Astrocyte (in vitro differentiated cells and primary cell): ENCODE results near the gene SYT2. TPM values are rescaled to one million over a fixed set of nuclear protein-coding genes. Genes with fewer than 3 reads are reported as not detected.

Source experiments
- DNase-seq: peaks from one replicate; pipeline ENCODE4 v3.0.0-alpha.2; 2010; ENCODE audit warnings: low read depth
- FAIRE-seq: peaks from 2 replicates; lab custom pipeline; 2011; peaks lifted over from hg19 to GRCh38; lab: Jason Lieb, UNC
- H2AFZ ChIP-seq: 2 replicates; pipeline ENCODE4 v1.6.0; 2012; ENCODE audit warnings: low read depth, low read length, inconsistent platforms
- H3K27ac ChIP-seq: 2 replicates; pipeline ENCODE4 v1.5.1; 2011; ENCODE audit warnings: low read depth, low read length, inconsistent platforms
- H3K27me3 ChIP-seq: 2 replicates; pipeline ENCODE4 v1.6.0; 2011; ENCODE audit warnings: low read length, inconsistent platforms; ENCODE audit not compliant: insufficient read depth
- H3K36me3 ChIP-seq: 2 replicates; pipeline ENCODE4 v1.5.1; 2011; ENCODE audit warnings: low read length, inconsistent platforms; ENCODE audit not compliant: insufficient read depth
- H3K4me1 ChIP-seq: 2 replicates; pipeline ENCODE4 v1.5.1; 2011; ENCODE audit warnings: low read length, inconsistent platforms; ENCODE audit not compliant: insufficient read depth
- H3K4me2 ChIP-seq: 2 replicates; pipeline ENCODE4 v1.6.0; 2012; ENCODE audit warnings: low read length, inconsistent platforms
- H3K4me3 ChIP-seq: 2 replicates; pipeline ENCODE4 v1.5.1; 2011; ENCODE audit warnings: low read depth, mild to moderate bottlenecking, low read length, inconsistent platforms; ENCODE audit not compliant: insufficient read depth
- H3K79me2 ChIP-seq: 2 replicates; pipeline ENCODE4 v1.6.0; 2012; ENCODE audit warnings: mild to moderate bottlenecking, low read length, inconsistent platforms; ENCODE audit not compliant: insufficient read depth
- H3K9ac ChIP-seq: 2 replicates; pipeline ENCODE4 v1.6.0; 2012; ENCODE audit warnings: mild to moderate bottlenecking, low read length, inconsistent platforms
- H3K9me3 ChIP-seq: 2 replicates; pipeline ENCODE4 v1.5.1; 2012; ENCODE audit warnings: low read depth, mild to moderate bottlenecking, low read length, inconsistent platforms; ENCODE audit not compliant: insufficient read depth
- H4K20me1 ChIP-seq: 2 replicates; pipeline ENCODE4 v1.6.0; 2012; ENCODE audit warnings: low read length, inconsistent platforms; ENCODE audit not compliant: insufficient read depth
- H3K27ac Mint-ChIP-seq: one replicate; pipeline ENCODE4 v1.8.0; 2021; ENCODE audit warnings: mild to moderate bottlenecking, mixed read lengths; ENCODE audit not compliant: unreplicated experiment
- H3K27me3 Mint-ChIP-seq: one replicate; pipeline ENCODE4 v1.8.0; 2021; ENCODE audit warnings: low read depth, mixed read lengths; ENCODE audit not compliant: unreplicated experiment
- H3K36me3 Mint-ChIP-seq: one replicate; pipeline ENCODE4 v1.8.0; 2021; ENCODE audit warnings: low read depth, mixed read lengths; ENCODE audit not compliant: unreplicated experiment
- H3K4me1 Mint-ChIP-seq: one replicate; pipeline ENCODE4 v1.8.0; 2021; ENCODE audit warnings: low read depth, mixed read lengths; ENCODE audit not compliant: unreplicated experiment
- H3K4me3 Mint-ChIP-seq: one replicate; pipeline ENCODE4 v1.8.0; 2021; ENCODE audit warnings: mild to moderate bottlenecking, moderate library complexity, mixed read lengths; ENCODE audit not compliant: unreplicated experiment
- H3K9me3 Mint-ChIP-seq: one replicate; pipeline ENCODE4 v1.8.0; 2021; ENCODE audit warnings: mild to moderate bottlenecking, mixed read lengths; ENCODE audit not compliant: unreplicated experiment
- EZH2 ChIP-seq: IDR thresholded peaks from 2 replicates; pipeline ENCODE4 v1.6.1; 2012; ENCODE audit warnings: mild to moderate bottlenecking, low read length, inconsistent platforms; ENCODE audit not compliant: insufficient read depth
- total RNA-seq: library from RNA; stranded (reverse); gene quantifications from 2 replicates; pipeline ENCODE4 v1.2.1, GENCODE V29; 2021
- TF ChIP-seq, protein P1 (sequence below): IDR thresholded peaks from 2 replicates; pipeline ENCODE4 v1.5.1; 2011; ENCODE audit warnings: low read depth, mild to moderate bottlenecking, inconsistent platforms, low read length, moderate library complexity; ENCODE audit not compliant: insufficient read depth

SYT2 gene
- total RNA-seq, 1 donor from 2014 or later, result 0.27 TPM

DNA sequence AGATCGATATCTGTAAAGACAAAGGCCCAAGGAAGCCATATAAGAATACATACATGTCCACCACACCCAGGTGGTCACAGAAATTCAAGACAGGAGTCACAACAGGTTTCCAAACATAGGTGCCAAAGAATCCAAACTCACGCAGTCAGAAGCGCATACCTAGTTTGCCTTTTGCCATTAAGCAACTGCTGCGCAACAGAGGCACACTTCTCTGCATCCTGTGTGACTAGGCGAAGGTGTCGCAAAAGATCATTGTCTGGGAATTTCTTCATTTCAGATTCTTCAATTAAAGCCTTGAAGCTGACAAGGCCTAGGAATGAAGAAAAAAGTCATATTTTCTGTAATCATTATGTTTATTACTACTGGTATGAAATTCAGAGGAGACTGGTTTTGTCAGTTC is 32.2 kb upstream of the SYT2 start:
- no peak overlapping the region for H3K27ac Mint-ChIP-seq

GRCh38 chr1:202733251-202733650 is 23.0 kb upstream of the SYT2 start:
- Histone ChIP-seq H3K4me2 (no peak overlapping the region), H2AFZ (no peak overlapping the region), H4K20me1 (peaks cover 57% of the 10 kb centered on the region), H3K9ac (no peak overlapping the region), H3K27ac (no peak overlapping the region), H3K4me3 (no peak overlapping the region), H3K9me3 (no peaks in the 10 kb centered on the region), H3K4me1 (no peaks in the 10 kb centered on the region), H3K79me2 (no peaks in the 10 kb centered on the region), H3K36me3 (peaks cover 86% of the 10 kb centered on the region), H3K27me3 (no peaks in the 10 kb centered on the region)
- Mint-ChIP-seq H3K27ac (no peak overlapping the region), H3K4me3 (no peak overlapping the region), H3K36me3 (peaks cover 31% of the 10 kb centered on the region), H3K27me3 (no peaks in the 10 kb centered on the region), H3K4me1 (peaks cover 6% of the 10 kb centered on the region), H3K9me3 (no peaks in the 10 kb centered on the region)
- TF ChIP-seq, protein P1, sequence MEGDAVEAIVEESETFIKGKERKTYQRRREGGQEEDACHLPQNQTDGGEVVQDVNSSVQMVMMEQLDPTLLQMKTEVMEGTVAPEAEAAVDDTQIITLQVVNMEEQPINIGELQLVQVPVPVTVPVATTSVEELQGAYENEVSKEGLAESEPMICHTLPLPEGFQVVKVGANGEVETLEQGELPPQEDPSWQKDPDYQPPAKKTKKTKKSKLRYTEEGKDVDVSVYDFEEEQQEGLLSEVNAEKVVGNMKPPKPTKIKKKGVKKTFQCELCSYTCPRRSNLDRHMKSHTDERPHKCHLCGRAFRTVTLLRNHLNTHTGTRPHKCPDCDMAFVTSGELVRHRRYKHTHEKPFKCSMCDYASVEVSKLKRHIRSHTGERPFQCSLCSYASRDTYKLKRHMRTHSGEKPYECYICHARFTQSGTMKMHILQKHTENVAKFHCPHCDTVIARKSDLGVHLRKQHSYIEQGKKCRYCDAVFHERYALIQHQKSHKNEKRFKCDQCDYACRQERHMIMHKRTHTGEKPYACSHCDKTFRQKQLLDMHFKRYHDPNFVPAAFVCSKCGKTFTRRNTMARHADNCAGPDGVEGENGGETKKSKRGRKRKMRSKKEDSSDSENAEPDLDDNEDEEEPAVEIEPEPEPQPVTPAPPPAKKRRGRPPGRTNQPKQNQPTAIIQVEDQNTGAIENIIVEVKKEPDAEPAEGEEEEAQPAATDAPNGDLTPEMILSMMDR, result no peak
- TF ChIP-seq EZH2, result no peak
- FAIRE-seq (no peak), DNase-seq (no peak)

More for the DNA sequence above, 32.2 kb upstream of the SYT2 start:
- H3K36me3 ChIP-seq, result peaks cover 61% of the 10 kb centered on the region
- no peak overlapping the region for H3K27ac ChIP-seq
- DNase-seq (no peak), FAIRE-seq (no peak)
- peaks cover 27% of the 10 kb centered on the region for H3K36me3 Mint-ChIP-seq
- no peaks in the 10 kb centered on the region for H3K27me3 Mint-ChIP-seq
- no peak overlapping the region for H2AFZ ChIP-seq
- H3K4me1 ChIP-seq, result no peaks in the 10 kb centered on the region
- no peaks in the 10 kb centered on the region for H3K4me1 Mint-ChIP-seq
- H3K4me3 Mint-ChIP-seq, result no peak overlapping the region
- no peak for TF ChIP-seq EZH2
- TF ChIP-seq, protein P1, result no peak
- H3K27me3 ChIP-seq, result no peaks in the 10 kb centered on the region
- H3K79me2 ChIP-seq, result no peaks in the 10 kb centered on the region
- H3K9ac ChIP-seq, result no peak overlapping the region
- no peaks in the 10 kb centered on the region for H3K9me3 Mint-ChIP-seq
- no peaks in the 10 kb centered on the region for H3K9me3 ChIP-seq
- no peak overlapping the region for H3K4me2 ChIP-seq
- peaks cover 42% of the 10 kb centered on the region for H4K20me1 ChIP-seq
- no peak overlapping the region for H3K4me3 ChIP-seq

- Mint-ChIP-seq H3K27me3 (no peaks in the 10 kb centered on the region), H3K27ac (no peak overlapping the region), H3K4me3 (no peak overlapping the region), H3K4me1 (no peaks in the 10 kb centered on the region), H3K36me3 (peaks cover 21% of the 10 kb centered on the region), H3K9me3 (no peaks in the 10 kb centered on the region)
- Histone ChIP-seq H3K4me3 (no peak overlapping the region), H3K36me3 (peaks cover 82% of the 10 kb centered on the region), H3K27ac (no peak overlapping the region), H4K20me1 (peaks cover 74% of the 10 kb centered on the region), H3K4me2 (no peak overlapping the region), H3K27me3 (no peaks in the 10 kb centered on the region), H2AFZ (no peak overlapping the region), H3K9ac (no peak overlapping the region), H3K4me1 (no peaks in the 10 kb centered on the region), H3K9me3 (no peaks in the 10 kb centered on the region), H3K79me2 (no peaks in the 10 kb centered on the region)
- no peak for FAIRE-seq
- TF ChIP-seq EZH2, result no peak
- TF ChIP-seq, protein P1, result no peak
- DNase-seq, result no peak
Observed at GRCh38 chr1:202728951-202729350, 18.7 kb upstream of the SYT2 start.
